DOHH2 (cell line): Measurements from ENCODE around the gene HCRTR1.

Experiments used
- H3F3A ChIP-seq: fragments of 200-600 bp; sonication (generic), shearing (Covaris generic); 2 replicates; pipeline ENCODE4 v1.6.0; 2016; ENCODE audit warnings: antibody characterized with exemption, mild to moderate bottlenecking; ENCODE audit not compliant: control insufficient read depth, insufficient read depth
- H3K27ac ChIP-seq: fragments of 200-600 bp; sonication (generic); 2 replicates; pipeline ENCODE4 v1.5.1; 2014; ENCODE audit warnings: low read depth, mild to moderate bottlenecking, low read length, moderate library complexity
- H3K27me3 ChIP-seq: fragments of 200-600 bp; sonication (generic); 2 replicates; pipeline ENCODE4 v1.6.1; 2014; ENCODE audit warnings: mild to moderate bottlenecking, low read length, mixed read lengths; ENCODE audit not compliant: control insufficient read depth
- H3K36me3 ChIP-seq: fragments of 200-600 bp; sonication (generic); 2 replicates; pipeline ENCODE4 v1.6.1; 2014; ENCODE audit warnings: mild to moderate bottlenecking, low read length, moderate library complexity, mixed read lengths; ENCODE audit not compliant: control insufficient read depth
- H3K4me1 ChIP-seq: fragments of 200-600 bp; sonication (generic); 2 replicates; pipeline ENCODE4 v1.6.1; 2014; ENCODE audit warnings: mild to moderate bottlenecking, low read length, mixed read lengths; ENCODE audit not compliant: control insufficient read depth
- H3K4me2 ChIP-seq: fragments of 200-600 bp; sonication (generic); 2 replicates; pipeline ENCODE4 v1.6.0; 2014; ENCODE audit warnings: mild to moderate bottlenecking, low read length, moderate library complexity
- H3K4me3 ChIP-seq: fragments of 200-600 bp; sonication (generic); 2 replicates; pipeline ENCODE4 v1.5.1; 2014; ENCODE audit warnings: mild to moderate bottlenecking, low read length, mixed read lengths
- H3K79me2 ChIP-seq: fragments of 200-600 bp; sonication (generic); 2 replicates; pipeline ENCODE4 v1.6.1; 2014; ENCODE audit warnings: mild to moderate bottlenecking, low read length, mixed read lengths; ENCODE audit not compliant: control insufficient read depth
- H3K9me2 ChIP-seq: fragments of 200-600 bp; sonication (generic); replicated peaks from 2 replicates; pipeline ENCODE4 v1.6.1; 2014; ENCODE audit warnings: mild to moderate bottlenecking, low read length, mixed read lengths; ENCODE audit not compliant: control insufficient read depth
- H3K9me3 ChIP-seq: fragments of 200-600 bp; sonication (generic); 2 replicates; pipeline ENCODE4 v1.6.1; 2014; ENCODE audit warnings: antibody characterized with exemption, low read length, mixed read lengths; ENCODE audit not compliant: control insufficient read depth, insufficient read depth
- H4K20me1 ChIP-seq: fragments of 200-600 bp; sonication (generic); 2 replicates; pipeline ENCODE4 v1.6.0; 2014; ENCODE audit warnings: low read depth, mild to moderate bottlenecking, antibody characterized with exemption, low read length, moderate library complexity; ENCODE audit not compliant: control insufficient read depth, insufficient read depth
- EZH2phosphoT487 ChIP-seq: fragments of 200-600 bp; sonication (generic); IDR thresholded peaks from 2 replicates; pipeline ENCODE4 v1.6.1; 2017; ENCODE audit warnings: borderline replicate concordance, mild to moderate bottlenecking, antibody characterized with exemption, low read length, moderate library complexity, mixed read lengths
- TF ChIP-seq, protein P1 (sequence below): fragments of 200-600 bp; sonication (generic); IDR thresholded peaks from one replicate; pipeline ENCODE4 v1.5.1; 2014; ENCODE audit warnings: antibody characterized with exemption, mild to moderate bottlenecking, low read depth, low read length; ENCODE audit not compliant: poor library complexity, severe bottlenecking

The HCRTR1 gene

GRCh38 chr1:31583082-31583994, 34.2 kb upstream of the HCRTR1 start:
- H3K4me1 ChIP-seq, result peaks cover 8% of the 10 kb centered on the region
- H3K27ac ChIP-seq, result no peak overlapping the region
- no peak overlapping the region for H3K4me2 ChIP-seq
- no peaks in the 10 kb centered on the region for H3K79me2 ChIP-seq
- no peaks in the 10 kb centered on the region for H3K36me3 ChIP-seq
- H3F3A ChIP-seq, result no peaks in the 10 kb centered on the region
- H3K9me3 ChIP-seq, result no peaks in the 10 kb centered on the region
- no peaks in the 10 kb centered on the region for H3K9me2 ChIP-seq
- no peak for TF ChIP-seq EZH2phosphoT487
- TF ChIP-seq, protein P1, sequence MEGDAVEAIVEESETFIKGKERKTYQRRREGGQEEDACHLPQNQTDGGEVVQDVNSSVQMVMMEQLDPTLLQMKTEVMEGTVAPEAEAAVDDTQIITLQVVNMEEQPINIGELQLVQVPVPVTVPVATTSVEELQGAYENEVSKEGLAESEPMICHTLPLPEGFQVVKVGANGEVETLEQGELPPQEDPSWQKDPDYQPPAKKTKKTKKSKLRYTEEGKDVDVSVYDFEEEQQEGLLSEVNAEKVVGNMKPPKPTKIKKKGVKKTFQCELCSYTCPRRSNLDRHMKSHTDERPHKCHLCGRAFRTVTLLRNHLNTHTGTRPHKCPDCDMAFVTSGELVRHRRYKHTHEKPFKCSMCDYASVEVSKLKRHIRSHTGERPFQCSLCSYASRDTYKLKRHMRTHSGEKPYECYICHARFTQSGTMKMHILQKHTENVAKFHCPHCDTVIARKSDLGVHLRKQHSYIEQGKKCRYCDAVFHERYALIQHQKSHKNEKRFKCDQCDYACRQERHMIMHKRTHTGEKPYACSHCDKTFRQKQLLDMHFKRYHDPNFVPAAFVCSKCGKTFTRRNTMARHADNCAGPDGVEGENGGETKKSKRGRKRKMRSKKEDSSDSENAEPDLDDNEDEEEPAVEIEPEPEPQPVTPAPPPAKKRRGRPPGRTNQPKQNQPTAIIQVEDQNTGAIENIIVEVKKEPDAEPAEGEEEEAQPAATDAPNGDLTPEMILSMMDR, result no peak
- no peak overlapping the region for H3K4me3 ChIP-seq
- peaks cover 6% of the 10 kb centered on the region; the same call in 1 of the 2 replicates for H3K27me3 ChIP-seq
- no peaks in the 10 kb centered on the region for H4K20me1 ChIP-seq

GRCh38 chr1:31583995-31584868, 33.3 kb upstream of the HCRTR1 start:
- Histone ChIP-seq H3K27me3 (peaks cover 5% of the 10 kb centered on the region; the same call in 1 of the 2 replicates), H3K27ac (no peak overlapping the region), H3K9me2 (no peaks in the 10 kb centered on the region), H3K4me2 (no peak overlapping the region), H3K4me1 (peaks cover 6% of the 10 kb centered on the region), H3K9me3 (no peaks in the 10 kb centered on the region), H4K20me1 (no peaks in the 10 kb centered on the region), H3K4me3 (no peak overlapping the region), H3K36me3 (no peaks in the 10 kb centered on the region), H3K79me2 (no peaks in the 10 kb centered on the region), H3F3A (no peaks in the 10 kb centered on the region)
- no peak for TF ChIP-seq EZH2phosphoT487
- TF ChIP-seq, protein P1, result no peak

DNA sequence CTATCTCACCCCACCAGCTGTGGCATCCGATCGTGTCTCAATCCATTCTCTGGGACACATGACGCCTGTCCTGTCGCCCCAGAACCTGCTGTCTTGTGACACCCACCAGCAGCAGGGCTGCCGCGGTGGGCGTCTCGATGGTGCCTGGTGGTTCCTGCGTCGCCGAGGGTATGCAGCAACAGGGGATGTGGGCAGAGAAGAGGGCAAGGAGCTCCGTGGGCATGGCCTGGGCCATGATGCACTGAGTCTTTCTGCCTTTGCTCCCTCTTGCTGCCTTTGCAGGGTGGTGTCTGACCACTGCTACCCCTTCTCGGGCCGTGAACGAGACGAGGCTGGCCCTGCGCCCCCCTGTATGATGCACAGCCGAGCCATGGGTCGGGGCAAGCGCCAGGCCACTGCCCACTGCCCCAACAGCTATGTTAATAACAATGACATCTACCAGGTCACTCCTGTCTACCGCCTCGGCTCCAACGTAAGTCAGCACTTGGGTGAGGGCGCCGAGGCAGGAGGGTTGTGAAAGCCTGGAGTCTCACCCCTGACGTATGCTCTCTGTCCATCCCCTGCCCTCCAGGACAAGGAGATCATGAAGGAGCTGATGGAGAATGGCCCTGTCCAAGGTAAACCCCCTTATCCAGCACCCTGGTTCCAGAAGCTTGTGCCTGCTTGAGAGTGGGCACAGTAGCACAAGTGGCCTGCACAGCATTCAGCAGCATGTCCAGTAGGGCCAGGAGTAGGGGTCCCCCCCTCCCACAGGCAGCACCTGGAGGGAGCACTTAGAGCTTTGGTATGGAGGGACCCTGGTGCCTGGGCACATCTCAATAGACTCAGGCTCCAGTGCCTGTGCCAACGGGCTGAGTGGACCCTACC, 32.4 kb upstream of the HCRTR1 start:
- Histone ChIP-seq H3F3A (no peaks in the 10 kb centered on the region), H3K27ac (no peak overlapping the region)

More for the DNA sequence above, 32.4 kb upstream of the HCRTR1 start:
- Histone ChIP-seq H3K27me3 (peaks cover 3% of the 10 kb centered on the region; the same call in 1 of the 2 replicates), H3K9me2 (no peaks in the 10 kb centered on the region), H3K79me2 (no peaks in the 10 kb centered on the region), H3K36me3 (no peaks in the 10 kb centered on the region), H4K20me1 (no peaks in the 10 kb centered on the region), H3K9me3 (no peaks in the 10 kb centered on the region), H3K4me2 (no peak overlapping the region), H3K4me3 (no peak overlapping the region), H3K4me1 (no peaks in the 10 kb centered on the region)
- TF ChIP-seq, protein P1, result no peak
- TF ChIP-seq EZH2phosphoT487, result no peak
